ENCODE results near the gene DNAH14. TPM values are rescaled to one million over a fixed set of nuclear protein-coding genes. Genes with fewer than 3 reads are reported as not detected.

DNAH14 gene
- total and polyA plus RNA-seq, 8 donors: 13.2 to 21.3 (median 18.1) TPM

DNA sequence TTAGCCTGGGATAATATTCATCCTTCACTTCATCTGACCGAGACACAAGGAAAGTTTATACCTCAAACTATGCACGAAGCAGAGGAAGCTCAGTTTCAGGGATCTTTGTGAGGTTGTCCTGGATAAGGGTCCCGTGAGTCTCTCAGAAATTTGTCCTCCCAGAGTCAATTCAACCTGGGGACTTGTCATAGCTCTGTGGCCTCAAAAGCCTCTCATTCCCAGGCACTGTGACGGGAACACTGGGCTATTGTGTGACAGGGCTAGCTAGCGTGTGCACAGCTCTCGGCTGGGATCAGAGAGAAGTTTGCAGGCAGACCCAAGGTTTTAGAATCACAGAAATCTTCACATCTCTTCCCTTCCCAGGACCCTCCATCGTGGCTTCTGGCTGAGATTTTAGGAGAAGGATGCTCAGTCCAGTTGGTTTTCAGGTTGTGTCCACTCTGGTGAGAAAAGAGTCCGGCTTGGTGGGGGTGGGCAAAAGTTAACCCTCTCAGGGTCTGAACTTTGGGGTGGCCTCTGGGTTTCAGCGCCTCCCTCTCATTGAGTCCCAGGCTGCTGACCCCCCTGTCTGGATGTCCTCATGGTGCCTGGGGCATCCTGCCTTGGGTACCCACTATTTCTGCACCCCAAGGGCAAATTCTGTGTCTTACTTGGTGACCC, 518.8 kb downstream of the DNAH14 start:
- no peaks in the 10 kb centered on the region for H3K27me3 ChIP-seq
- H3K4me1 ChIP-seq: peaks cover 15 to 63% of the 10 kb centered on the region in 2 donors
- H3K4me3 ChIP-seq: no peak overlapping the region
- intact Hi-C loops (cut with DNase I): no loop called here
- DNase-seq: peak in 1 of 4 donors; percentile 16
- TF ChIP-seq, protein P1, sequence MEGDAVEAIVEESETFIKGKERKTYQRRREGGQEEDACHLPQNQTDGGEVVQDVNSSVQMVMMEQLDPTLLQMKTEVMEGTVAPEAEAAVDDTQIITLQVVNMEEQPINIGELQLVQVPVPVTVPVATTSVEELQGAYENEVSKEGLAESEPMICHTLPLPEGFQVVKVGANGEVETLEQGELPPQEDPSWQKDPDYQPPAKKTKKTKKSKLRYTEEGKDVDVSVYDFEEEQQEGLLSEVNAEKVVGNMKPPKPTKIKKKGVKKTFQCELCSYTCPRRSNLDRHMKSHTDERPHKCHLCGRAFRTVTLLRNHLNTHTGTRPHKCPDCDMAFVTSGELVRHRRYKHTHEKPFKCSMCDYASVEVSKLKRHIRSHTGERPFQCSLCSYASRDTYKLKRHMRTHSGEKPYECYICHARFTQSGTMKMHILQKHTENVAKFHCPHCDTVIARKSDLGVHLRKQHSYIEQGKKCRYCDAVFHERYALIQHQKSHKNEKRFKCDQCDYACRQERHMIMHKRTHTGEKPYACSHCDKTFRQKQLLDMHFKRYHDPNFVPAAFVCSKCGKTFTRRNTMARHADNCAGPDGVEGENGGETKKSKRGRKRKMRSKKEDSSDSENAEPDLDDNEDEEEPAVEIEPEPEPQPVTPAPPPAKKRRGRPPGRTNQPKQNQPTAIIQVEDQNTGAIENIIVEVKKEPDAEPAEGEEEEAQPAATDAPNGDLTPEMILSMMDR (IDR thresholded peaks at IDR 0.05): no peak
- no peaks in the 10 kb centered on the region for H3K9me3 ChIP-seq
- no peak for ATAC-seq
- no peaks in the 10 kb centered on the region for H3K36me3 ChIP-seq
- H3K27ac ChIP-seq: peak overlapping the region; percentile 14 to 33
